Glutamatergic neuron (in vitro differentiated cells): ENCODE data around the gene SDC1. TPM values are rescaled to one million over a fixed set of nuclear protein-coding genes. Genes with fewer than 3 reads are reported as not detected.

ENCODE experiments used
- DNase-seq: peaks from one replicate; pipeline ENCODE4 v3.0.0; 2022
- H3K27ac Mint-ChIP-seq: one replicate; pipeline ENCODE4 v1.8.0; 2020; ENCODE audit warnings: mild to moderate bottlenecking, mixed read lengths, inconsistent platforms; ENCODE audit not compliant: unreplicated experiment
- H3K27me3 Mint-ChIP-seq: one replicate; pipeline ENCODE4 v1.8.0; 2020; ENCODE audit warnings: mild to moderate bottlenecking, moderate library complexity, mixed read lengths, inconsistent platforms; ENCODE audit not compliant: unreplicated experiment
- H3K36me3 Mint-ChIP-seq: one replicate; pipeline ENCODE4 v1.8.0; 2020; ENCODE audit warnings: mild to moderate bottlenecking, mixed read lengths, inconsistent platforms; ENCODE audit not compliant: unreplicated experiment
- H3K4me1 Mint-ChIP-seq: one replicate; pipeline ENCODE4 v1.8.0; 2020; ENCODE audit warnings: mild to moderate bottlenecking, low read depth, mixed read lengths, inconsistent platforms; ENCODE audit not compliant: unreplicated experiment
- H3K4me3 Mint-ChIP-seq: one replicate; pipeline ENCODE4 v1.8.0; 2020; ENCODE audit warnings: mild to moderate bottlenecking, mixed read lengths, inconsistent platforms; ENCODE audit not compliant: unreplicated experiment
- H3K9me3 Mint-ChIP-seq: one replicate; pipeline ENCODE4 v1.8.0; 2020; ENCODE audit warnings: mild to moderate bottlenecking, moderate library complexity, mixed read lengths, inconsistent platforms; ENCODE audit not compliant: unreplicated experiment
- total RNA-seq: library from RNA; stranded (reverse); fragmentation: NEBNext Ultra II Directional; extraction: Animal tissue kit (Norgen Biotek cat#: 25700); gene quantifications from one replicate; pipeline ENCODE4 v1.2.1, GENCODE V29; 2021; ENCODE audit not compliant: unreplicated experiment
- TF ChIP-seq, protein P1 (sequence below): fragments of 200-600 bp; sonication (generic); IDR thresholded peaks from one replicate; pipeline ENCODE4 v1.5.0; 2021; ENCODE audit not compliant: partially characterized antibody, unreplicated experiment

Gene SDC1
- total RNA-seq, 1 donor from 2014 or later: 0.93 TPM

GRCh38 chr2:20188851-20189250 lies 36.1 kb downstream of the SDC1 start:
- TF ChIP-seq, protein P1, sequence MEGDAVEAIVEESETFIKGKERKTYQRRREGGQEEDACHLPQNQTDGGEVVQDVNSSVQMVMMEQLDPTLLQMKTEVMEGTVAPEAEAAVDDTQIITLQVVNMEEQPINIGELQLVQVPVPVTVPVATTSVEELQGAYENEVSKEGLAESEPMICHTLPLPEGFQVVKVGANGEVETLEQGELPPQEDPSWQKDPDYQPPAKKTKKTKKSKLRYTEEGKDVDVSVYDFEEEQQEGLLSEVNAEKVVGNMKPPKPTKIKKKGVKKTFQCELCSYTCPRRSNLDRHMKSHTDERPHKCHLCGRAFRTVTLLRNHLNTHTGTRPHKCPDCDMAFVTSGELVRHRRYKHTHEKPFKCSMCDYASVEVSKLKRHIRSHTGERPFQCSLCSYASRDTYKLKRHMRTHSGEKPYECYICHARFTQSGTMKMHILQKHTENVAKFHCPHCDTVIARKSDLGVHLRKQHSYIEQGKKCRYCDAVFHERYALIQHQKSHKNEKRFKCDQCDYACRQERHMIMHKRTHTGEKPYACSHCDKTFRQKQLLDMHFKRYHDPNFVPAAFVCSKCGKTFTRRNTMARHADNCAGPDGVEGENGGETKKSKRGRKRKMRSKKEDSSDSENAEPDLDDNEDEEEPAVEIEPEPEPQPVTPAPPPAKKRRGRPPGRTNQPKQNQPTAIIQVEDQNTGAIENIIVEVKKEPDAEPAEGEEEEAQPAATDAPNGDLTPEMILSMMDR: no peak
- no peak for DNase-seq
- Mint-ChIP-seq H3K4me1 (peaks cover 10% of the 10 kb centered on the region), H3K27me3 (no peaks in the 10 kb centered on the region), H3K4me3 (no peak overlapping the region), H3K9me3 (no peaks in the 10 kb centered on the region), H3K36me3 (no peaks in the 10 kb centered on the region), H3K27ac (no peak overlapping the region)

DNA sequence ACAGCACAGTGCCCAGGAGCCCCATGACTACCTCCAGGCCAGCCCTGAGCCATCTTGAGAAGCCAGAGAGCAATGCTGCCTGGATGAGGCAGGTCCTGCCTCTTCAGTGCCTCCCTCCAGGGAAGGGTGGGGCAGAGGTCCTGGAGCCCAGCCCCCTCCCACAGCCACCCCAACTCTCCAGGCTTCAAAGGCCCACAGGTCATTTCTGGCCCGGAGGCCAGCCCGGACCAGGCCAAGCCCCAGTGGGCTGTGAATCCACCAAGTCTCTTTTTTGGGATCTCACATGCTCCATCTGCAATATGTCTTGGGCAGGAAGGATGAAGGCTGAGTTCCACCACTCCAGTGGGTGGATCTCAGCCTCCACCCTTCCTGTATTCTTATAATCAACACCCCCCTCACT lies 36.7 kb downstream of the SDC1 start:
- H3K36me3 Mint-ChIP-seq: no peaks in the 10 kb centered on the region
- H3K4me3 Mint-ChIP-seq: no peak overlapping the region
- H3K27me3 Mint-ChIP-seq: no peaks in the 10 kb centered on the region
- H3K4me1 Mint-ChIP-seq: peaks cover 10% of the 10 kb centered on the region
- H3K9me3 Mint-ChIP-seq: no peaks in the 10 kb centered on the region
- no peak overlapping the region for H3K27ac Mint-ChIP-seq
- DNase-seq: no peak
- TF ChIP-seq, protein P1: no peak

DNA sequence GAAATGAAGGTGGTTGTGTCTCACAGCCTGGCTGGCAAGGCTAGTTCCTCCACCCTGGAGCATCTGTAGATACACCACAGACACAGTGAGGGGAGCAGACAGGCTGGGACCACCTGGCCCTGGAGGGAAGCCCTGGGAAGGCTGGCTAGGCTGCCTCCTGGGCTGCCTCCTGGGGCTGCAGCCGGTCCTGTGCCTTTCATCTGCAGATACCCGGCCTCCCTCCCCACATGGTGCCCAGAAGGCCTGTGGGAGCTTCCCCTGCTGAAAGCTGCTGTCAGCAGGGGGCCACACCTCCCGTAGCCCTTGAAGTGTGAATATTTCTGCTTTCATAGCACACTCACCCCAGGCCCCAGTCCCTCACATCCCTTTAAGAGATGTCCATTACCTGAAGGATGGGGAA lies 37.6 kb downstream of the SDC1 start:
- peaks cover 10% of the 10 kb centered on the region for H3K4me1 Mint-ChIP-seq
- H3K27me3 Mint-ChIP-seq: peaks cover 1% of the 10 kb centered on the region
- DNase-seq: no peak
- H3K27ac Mint-ChIP-seq: no peak overlapping the region
- H3K9me3 Mint-ChIP-seq: peaks cover 2% of the 10 kb centered on the region
- no peaks in the 10 kb centered on the region for H3K36me3 Mint-ChIP-seq
- TF ChIP-seq, protein P1: no peak
- H3K4me3 Mint-ChIP-seq: no peak overlapping the region

- Mint-ChIP-seq H3K4me3 (no peak overlapping the region), H3K27ac (no peak overlapping the region), H3K4me1 (peaks cover 10% of the 10 kb centered on the region), H3K27me3 (peaks cover 2% of the 10 kb centered on the region), H3K9me3 (peaks cover 4% of the 10 kb centered on the region), H3K36me3 (no peaks in the 10 kb centered on the region)
- no peak for DNase-seq
- TF ChIP-seq, protein P1: no peak
Measured at GRCh38 chr2:20186855-20187187, 38.1 kb downstream of the SDC1 start.

GRCh38 chr2:20186078-20186854 lies 38.7 kb downstream of the SDC1 start:
- Mint-ChIP-seq H3K27ac (no peak overlapping the region), H3K4me3 (no peak overlapping the region), H3K4me1 (peaks cover 10% of the 10 kb centered on the region)

More at GRCh38 chr2:20186078-20186854, 38.7 kb downstream of the SDC1 start:
- TF ChIP-seq, protein P1: no peak
- DNase-seq: no peak
- no peaks in the 10 kb centered on the region for H3K36me3 Mint-ChIP-seq
- peaks cover 2% of the 10 kb centered on the region for H3K27me3 Mint-ChIP-seq
- H3K9me3 Mint-ChIP-seq: peaks cover 4% of the 10 kb centered on the region
